ENCODE results near the gene NEK11. TPM values are rescaled to one million over a fixed set of nuclear protein-coding genes. Genes with fewer than 3 reads are reported as not detected.

NEK11 gene
- polyA plus RNA-seq, 3 donors = 0.31 to 0.56 (median 0.43) TPM

DNA sequence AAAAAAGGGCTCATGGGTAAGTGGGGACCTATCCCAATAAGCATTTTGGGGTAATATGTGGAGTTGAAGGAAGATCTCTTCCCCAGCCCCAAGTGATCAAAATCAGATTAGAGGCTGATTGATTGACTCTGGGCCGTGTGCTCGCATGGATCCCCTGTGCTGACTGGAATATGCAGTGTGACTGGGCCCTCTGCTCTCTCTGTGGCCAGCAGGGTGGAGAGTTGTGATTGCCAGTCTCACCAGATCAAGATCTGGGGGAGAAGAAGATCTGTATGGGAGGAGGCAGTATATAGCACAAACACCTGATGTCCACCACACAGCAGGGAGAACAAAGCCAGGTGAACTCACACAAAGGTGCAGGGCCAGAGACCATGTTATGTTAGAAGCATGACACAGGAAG, 363.7 kb downstream of the NEK11 start:
- Mint-ChIP-seq H3K4me3 (peak overlapping the region in 1 of 2 donors; percentile 67), H3K4me1 (peaks cover 48% of the 10 kb centered on the region), H3K27me3 (ENCODE audit: low read depth in 3 of 3) (peaks cover 0 to 2% (median 1%) of the 10 kb centered on the region in 3 donors), H3K9me3 (peaks cover 0 to 7% (median 0%) of the 10 kb centered on the region in 7 donors), H3K36me3 (peaks cover 5 to 9% of the 10 kb centered on the region in 2 donors), H3K27ac (peak overlapping the region; percentile 73 to 92 (median 86))
- Histone ChIP-seq H3K4me2 (replicated peaks; ENCODE audit: extremely low read depth, low read length, poor library complexity, severe bottlenecking) (no peak overlapping the region), H4K20me1 (ENCODE audit: insufficient read depth, low read length) (no peaks in the 10 kb centered on the region), H3K27me3 (ENCODE audit: control insufficient read depth in 2 of 2, insufficient read depth in 2 of 2, low read length in 2 of 2) (no peaks in the 10 kb centered on the region), H3K79me2 (ENCODE audit: insufficient read depth, low read length) (no peaks in the 10 kb centered on the region), H3K9me3 (replicated peaks in 1 of 2; ENCODE audit: control insufficient read depth in 1 of 2, insufficient read depth in 1 of 2, low read length in 2 of 2) (peaks cover 0 to 4% of the 10 kb centered on the region in 2 donors), H3K4me3 (replicated peaks in 1 of 3; ENCODE audit: low read depth in 2 of 3, low read length in 3 of 3) (no peak overlapping the region), H3K36me3 (replicated peaks in 1 of 2; ENCODE audit: control insufficient read depth in 1 of 2, insufficient read depth in 2 of 2, low read length in 2 of 2) (peaks cover 2 to 7% of the 10 kb centered on the region in 2 donors), H2AFZ (ENCODE audit: insufficient read depth, low read depth, low read length, poor library complexity, severe bottlenecking) (peak overlapping the region; percentile 55), H3K27ac (ENCODE audit: low read depth in 1 of 2, low read length in 2 of 2) (peak overlapping the region; percentile 64 to 74), H3K4me1 (ENCODE audit: control insufficient read depth in 1 of 2, insufficient read depth in 2 of 2, low read length in 2 of 2) (peaks cover 51 to 55% of the 10 kb centered on the region in 2 donors), H3K9ac (ENCODE audit: insufficient read depth, low read length, poor library complexity, severe bottlenecking) (no peak overlapping the region)
- intact Hi-C loops (cut with micrococcal nuclease) = no loop called here
- WGBS (ENCODE audit: insufficient coverage) = 63% methylated on average over 2 of the region's 2 CpGs
- TF ChIP-seq, protein P1, sequence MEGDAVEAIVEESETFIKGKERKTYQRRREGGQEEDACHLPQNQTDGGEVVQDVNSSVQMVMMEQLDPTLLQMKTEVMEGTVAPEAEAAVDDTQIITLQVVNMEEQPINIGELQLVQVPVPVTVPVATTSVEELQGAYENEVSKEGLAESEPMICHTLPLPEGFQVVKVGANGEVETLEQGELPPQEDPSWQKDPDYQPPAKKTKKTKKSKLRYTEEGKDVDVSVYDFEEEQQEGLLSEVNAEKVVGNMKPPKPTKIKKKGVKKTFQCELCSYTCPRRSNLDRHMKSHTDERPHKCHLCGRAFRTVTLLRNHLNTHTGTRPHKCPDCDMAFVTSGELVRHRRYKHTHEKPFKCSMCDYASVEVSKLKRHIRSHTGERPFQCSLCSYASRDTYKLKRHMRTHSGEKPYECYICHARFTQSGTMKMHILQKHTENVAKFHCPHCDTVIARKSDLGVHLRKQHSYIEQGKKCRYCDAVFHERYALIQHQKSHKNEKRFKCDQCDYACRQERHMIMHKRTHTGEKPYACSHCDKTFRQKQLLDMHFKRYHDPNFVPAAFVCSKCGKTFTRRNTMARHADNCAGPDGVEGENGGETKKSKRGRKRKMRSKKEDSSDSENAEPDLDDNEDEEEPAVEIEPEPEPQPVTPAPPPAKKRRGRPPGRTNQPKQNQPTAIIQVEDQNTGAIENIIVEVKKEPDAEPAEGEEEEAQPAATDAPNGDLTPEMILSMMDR (IDR thresholded peaks at IDR 0.05) = no peak
- DNase-seq = no peak

DNA sequence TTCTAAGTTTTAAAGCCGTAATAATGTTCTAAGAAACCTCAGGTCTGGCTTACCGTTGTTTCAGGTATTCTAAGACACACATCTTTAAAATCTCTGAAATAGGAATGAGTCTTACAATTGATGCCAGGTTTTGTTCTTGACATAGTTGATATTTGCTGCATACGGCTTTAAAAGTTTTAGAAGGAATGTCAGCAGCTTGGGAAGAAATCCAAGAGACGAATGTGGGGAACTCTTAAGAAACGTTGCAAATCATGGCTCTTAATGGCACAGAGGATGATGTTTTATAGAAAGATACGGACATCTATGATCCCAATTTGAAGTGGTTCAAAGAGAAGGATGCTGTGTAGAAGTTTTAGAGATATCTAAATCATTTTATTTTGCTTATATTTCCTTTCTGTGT, 366.4 kb downstream of the NEK11 start:
- no peak overlapping the region for H3K4me2 ChIP-seq (replicated peaks; ENCODE audit: extremely low read depth, low read length, poor library complexity, severe bottlenecking)
- H3K4me3 ChIP-seq (replicated peaks in 1 of 3; ENCODE audit: low read depth in 2 of 3, low read length in 3 of 3) = no peak overlapping the region
- H3K4me1 Mint-ChIP-seq = peaks cover 21% of the 10 kb centered on the region
- H3K27ac ChIP-seq (ENCODE audit: low read depth in 1 of 2, low read length in 2 of 2) = no peak overlapping the region
- no peak for DNase-seq
- peaks cover 24 to 27% of the 10 kb centered on the region in 2 donors for H3K4me1 ChIP-seq (ENCODE audit: control insufficient read depth in 1 of 2, insufficient read depth in 2 of 2, low read length in 2 of 2)
- intact Hi-C loops (cut with micrococcal nuclease) = no loop called here
- peaks cover 0 to 2% (median 2%) of the 10 kb centered on the region in 3 donors for H3K27me3 Mint-ChIP-seq (ENCODE audit: low read depth in 3 of 3)
- TF ChIP-seq, protein P1 (IDR thresholded peaks at IDR 0.05) = no peak
- H3K9me3 ChIP-seq (replicated peaks in 1 of 2; ENCODE audit: control insufficient read depth in 1 of 2, insufficient read depth in 1 of 2, low read length in 2 of 2) = peaks cover 0 to 4% of the 10 kb centered on the region in 2 donors
- no peak overlapping the region for H3K4me3 Mint-ChIP-seq
- no peaks in the 10 kb centered on the region for H3K36me3 ChIP-seq (replicated peaks in 1 of 2; ENCODE audit: control insufficient read depth in 1 of 2, insufficient read depth in 2 of 2, low read length in 2 of 2)
- 100% methylated on average over 2 of the region's 6 CpGs for WGBS (ENCODE audit: insufficient coverage)
- H3K79me2 ChIP-seq (ENCODE audit: insufficient read depth, low read length) = no peaks in the 10 kb centered on the region
- H3K9ac ChIP-seq (ENCODE audit: insufficient read depth, low read length, poor library complexity, severe bottlenecking) = no peak overlapping the region
- no peaks in the 10 kb centered on the region for H4K20me1 ChIP-seq (ENCODE audit: insufficient read depth, low read length)
- H3K27me3 ChIP-seq (ENCODE audit: control insufficient read depth in 2 of 2, insufficient read depth in 2 of 2, low read length in 2 of 2) = no peaks in the 10 kb centered on the region
- no peak overlapping the region for H3K27ac Mint-ChIP-seq
- H2AFZ ChIP-seq (ENCODE audit: insufficient read depth, low read depth, low read length, poor library complexity, severe bottlenecking) = no peak overlapping the region
- peaks cover 0 to 7% (median 3%) of the 10 kb centered on the region in 7 donors for H3K9me3 Mint-ChIP-seq
- no peaks in the 10 kb centered on the region for H3K36me3 Mint-ChIP-seq
